Gastrocnemius medialis (tissue), 4 donors: ENCODE measurements around the gene HSD3B7. TPM values are rescaled to one million over a fixed set of nuclear protein-coding genes. Genes with fewer than 3 reads are reported as not detected.

Experiments
- ATAC-seq, 2 donors: fragments of 150-250 bp; one replicate each; pipeline ENCODE4 v1.9.1; 2016
- DNase-seq, 2 donors: peaks; one replicate each; pipeline ENCODE4 v3.0.0-alpha.2; 2019
- H3K27ac ChIP-seq, 4 donors: fragments of 200-600 bp; sonication (generic); 1 replicate in 1 of 4; 2 replicates in 3 of 4; pipeline ENCODE4 v1.5.1; 2016 to 2018; ENCODE audit warnings: mild to moderate bottlenecking in 2 of 4, moderate library complexity in 1 of 4
- H3K27me3 ChIP-seq, 3 donors: fragments of 200-600 bp; sonication (generic) in 2 of 3; 1 replicate in 1 of 3; 2 replicates in 2 of 3; pipeline versions ENCODE4 v1.5.1 to v1.6.0; 2016 to 2019; ENCODE audit warnings: mild to moderate bottlenecking in 1 of 3, moderate library complexity in 1 of 3
- H3K36me3 ChIP-seq, 2 donors: fragments of 200-600 bp; sonication (generic) in 1 of 2; one replicate each; pipeline ENCODE4 v1.5.1; 2017 to 2018
- H3K4me1 ChIP-seq, 2 donors: fragments of 200-600 bp; sonication (generic) in 1 of 2; one replicate each; pipeline ENCODE4 v1.5.1; 2016 to 2017; ENCODE audit warnings: mild to moderate bottlenecking in 2 of 2
- H3K4me3 ChIP-seq, 4 donors: fragments of 200-600 bp; sonication (generic) in 3 of 4; 1 replicate in 1 of 4; 2 replicates in 3 of 4; pipeline ENCODE4 v1.5.1; 2016 to 2019; ENCODE audit warnings: mild to moderate bottlenecking in 2 of 4
- H3K9me3 ChIP-seq, 3 donors: fragments of 200-600 bp; sonication (generic) in 2 of 3; 1 replicate in 1 of 3; 2 replicates in 2 of 3; pipeline ENCODE4 v1.5.1; 2016 to 2019
- CTCF ChIP-seq, 5 experiments: fragments of 450-650 bp in 3 of 5; fragments of 200-600 bp in 2 of 5; sonication (generic) in 2 of 5; IDR thresholded peaks in 4 of 5; conservative IDR thresholded peaks in 1 of 5; 1 replicate in 4 of 5; 2 replicates in 1 of 5; pipeline ENCODE4 v1.5.1; 2016 to 2019; ENCODE audit warnings: antibody characterized with exemption in 5 of 5, mild to moderate bottlenecking in 3 of 5, moderate library complexity in 3 of 5
- POLR2A ChIP-seq, 2 donors: fragments of 450-650 bp; IDR thresholded peaks; one replicate each; pipeline ENCODE4 v1.6.1; 2017; ENCODE audit warnings: antibody characterized with exemption in 2 of 2, mild to moderate bottlenecking in 2 of 2, moderate library complexity in 2 of 2
- in situ Hi-C, 4 donors: fragments of 200-750 bp; cut with MboI; loops; one replicate each; pipeline versions ENCODE4 v1.15.0 to v1.8.0; 2017; ENCODE audit warnings: low sequenced_read_pairs in 4 of 4
- intact Hi-C: fragments of 100-400 bp; cut with DNase I; formaldehyde crosslinking; loops from one replicate; pipeline ENCODE4 v1.15.1; 2023; ENCODE audit warnings: low total_unique reads
- total RNA-seq, 4 donors: library from RNA; depleted of rRNA; stranded (reverse); fragments of >200 nt; gene quantifications; one replicate each; pipeline versions ENCODE4 v1.1.0 to v1.2.3, GENCODE V29; 2016

HSD3B7 gene
- total RNA-seq, 4 donors from 2014 or later: 1.5 to 6.8 (median 5.4) TPM

GRCh38 chr16:31023627-31024226, 38.7 kb downstream of the HSD3B7 start:
- intact Hi-C loops: no loop called here
- no peaks in the 10 kb centered on the region for H3K9me3 ChIP-seq
- in situ Hi-C loops: loop anchor here in 2 of 4 donors (25.0 kb wide), 2 partner anchors 139 to 839 kb away; partner anchors contain the start of genes PRSS36 (in 1 of the 2) and ZNF267 (in 1 of the 2)
- DNase-seq: no peak
- ATAC-seq: no peak
- H3K36me3 ChIP-seq: no peaks in the 10 kb centered on the region
- H3K4me1 ChIP-seq: peaks cover 5 to 12% of the 10 kb centered on the region in 2 donors
- H3K27ac ChIP-seq: no peak overlapping the region
- no peaks in the 10 kb centered on the region for H3K27me3 ChIP-seq
- no peak overlapping the region for H3K4me3 ChIP-seq
- TF ChIP-seq POLR2A (IDR thresholded peaks at IDR 0.05) (no peak), CTCF (IDR thresholded peaks at IDR 0.05 in 4 of 5, conservative IDR thresholded peaks at IDR 0.05 in 1 of 5) (no peak)

- H3K9me3 ChIP-seq: no peaks in the 10 kb centered on the region
- in situ Hi-C loops: no loop called here
- no peaks in the 10 kb centered on the region for H3K27me3 ChIP-seq
- DNase-seq (no peak), ATAC-seq (no peak)
- no peak overlapping the region for H3K27ac ChIP-seq
- no peak overlapping the region for H3K4me3 ChIP-seq
- intact Hi-C loops: no loop called here
- peaks cover 5 to 12% of the 10 kb centered on the region in 2 donors for H3K4me1 ChIP-seq
- TF ChIP-seq POLR2A (IDR thresholded peaks at IDR 0.05) (no peak), CTCF (IDR thresholded peaks at IDR 0.05 in 4 of 5, conservative IDR thresholded peaks at IDR 0.05 in 1 of 5) (no peak)
- no peaks in the 10 kb centered on the region for H3K36me3 ChIP-seq
Measured at GRCh38 chr16:31025339-31025738, 40.3 kb downstream of the HSD3B7 start.

- in situ Hi-C loops (no loop called here), intact Hi-C loops (no loop called here)
- no peak overlapping the region for H3K27ac ChIP-seq
- TF ChIP-seq CTCF (IDR thresholded peaks at IDR 0.05 in 4 of 5, conservative IDR thresholded peaks at IDR 0.05 in 1 of 5): no peak
- TF ChIP-seq POLR2A (IDR thresholded peaks at IDR 0.05): no peak
- no peak for ATAC-seq
- no peaks in the 10 kb centered on the region for H3K36me3 ChIP-seq
- no peak overlapping the region for H3K4me3 ChIP-seq
- DNase-seq: no peak
- no peaks in the 10 kb centered on the region for H3K27me3 ChIP-seq
- no peaks in the 10 kb centered on the region for H3K9me3 ChIP-seq
- peaks cover 1 to 4% of the 10 kb centered on the region in 2 donors for H3K4me1 ChIP-seq
Measured at GRCh38 chr16:31029272-31029671, 44.3 kb downstream of the HSD3B7 start.

- TF ChIP-seq POLR2A (IDR thresholded peaks at IDR 0.05) (no peak), CTCF (IDR thresholded peaks at IDR 0.05 in 4 of 5, conservative IDR thresholded peaks at IDR 0.05 in 1 of 5) (no peak)
Measured at GRCh38 chr16:31031276-31031675, 46.3 kb downstream of the HSD3B7 start.

More at GRCh38 chr16:31031276-31031675, 46.3 kb downstream of the HSD3B7 start:
- DNase-seq (no peak), ATAC-seq (no peak)
- peaks cover 8 to 14% of the 10 kb centered on the region in 2 donors for H3K4me1 ChIP-seq
- no peak overlapping the region for H3K27ac ChIP-seq
- no peaks in the 10 kb centered on the region for H3K9me3 ChIP-seq
- no peaks in the 10 kb centered on the region for H3K27me3 ChIP-seq
- in situ Hi-C loops: loop anchor here in 1 of 4 donors (5.0 kb wide), 1 partner anchor 46 kb away; no protein-coding TSS in a partner anchor
- intact Hi-C loops: loop anchor here (5.0 kb wide), 2 partner anchors 181 to 426 kb away; partner anchors contain the start of genes ARMC5 and TRIM72
- H3K4me3 ChIP-seq: no peak overlapping the region
- H3K36me3 ChIP-seq: peaks cover 0 to 18% of the 10 kb centered on the region in 2 donors
